Measurements from ENCODE around the gene HMCN2. TPM values are rescaled to one million over a fixed set of nuclear protein-coding genes. Genes with fewer than 3 reads are reported as not detected.

Gene HMCN2
- total and polyA plus RNA-seq, 2 experiments from 2014 or later: 0.27 to 0.36 TPM

DNA sequence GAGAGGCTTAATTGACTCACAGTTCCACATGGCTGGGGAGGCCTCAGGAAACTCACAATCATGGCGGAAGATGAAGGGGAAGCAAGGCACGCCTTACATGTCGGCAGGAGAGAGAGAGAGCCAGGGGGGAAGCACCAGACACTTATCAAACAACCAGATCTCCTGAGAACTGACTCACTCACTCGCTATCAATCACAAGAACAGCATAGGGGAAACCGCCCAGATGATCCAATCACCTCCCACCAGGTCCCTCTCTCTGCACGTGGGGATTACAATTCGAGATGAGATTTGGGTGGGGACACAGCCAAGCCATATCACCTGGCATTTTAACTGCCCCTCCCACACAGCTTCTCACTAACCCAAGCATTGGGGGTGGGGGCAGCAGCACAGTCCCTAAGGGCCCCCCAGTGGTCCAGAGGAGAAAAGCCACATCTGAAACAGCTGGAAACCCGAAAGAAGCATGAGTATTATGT lies 103.1 kb downstream of the HMCN2 start:
- no peaks in the 10 kb centered on the region for H3K36me3 ChIP-seq
- H3K27ac ChIP-seq: no peak overlapping the region
- H3K9me3 ChIP-seq (ENCODE audit: low read depth): no peaks in the 10 kb centered on the region
- no peak for TF ChIP-seq CTCF (IDR thresholded peaks at IDR 0.05; ENCODE audit: low read depth, low read length)
- no peak for DNase-seq (ENCODE audit: low read depth in 1 of 2, low spot score in 1 of 2)
- H3K27me3 ChIP-seq: no peaks in the 10 kb centered on the region
- H3K4me1 ChIP-seq (ENCODE audit: low read depth): no peaks in the 10 kb centered on the region
- no peak overlapping the region for H3K4me3 ChIP-seq

- no peaks in the 10 kb centered on the region for H3K9me3 ChIP-seq (ENCODE audit: low read depth)
- no peak overlapping the region for H3K4me3 ChIP-seq
- H3K4me1 ChIP-seq (ENCODE audit: low read depth): no peaks in the 10 kb centered on the region
- TF ChIP-seq CTCF (IDR thresholded peaks at IDR 0.05; ENCODE audit: low read depth, low read length): no peak
- no peak for DNase-seq (ENCODE audit: low read depth in 1 of 2, low spot score in 1 of 2)
- no peaks in the 10 kb centered on the region for H3K27me3 ChIP-seq
- H3K27ac ChIP-seq: no peak overlapping the region
- no peaks in the 10 kb centered on the region for H3K36me3 ChIP-seq
These were observed 104.7 kb downstream of the HMCN2 start for GRCh38 chr9:130370226-130370625.

GRCh38 chr9:130371196-130371966 lies 105.8 kb downstream of the HMCN2 start:
- no peak overlapping the region for H3K27ac ChIP-seq
- TF ChIP-seq CTCF (IDR thresholded peaks at IDR 0.05; ENCODE audit: low read depth, low read length): no peak
- no peaks in the 10 kb centered on the region for H3K9me3 ChIP-seq (ENCODE audit: low read depth)
- DNase-seq (ENCODE audit: low read depth in 1 of 2, low spot score in 1 of 2): peak in 1 of 2 donors; percentile 4
- no peak overlapping the region for H3K4me3 ChIP-seq
- H3K4me1 ChIP-seq (ENCODE audit: low read depth): no peaks in the 10 kb centered on the region
- no peaks in the 10 kb centered on the region for H3K27me3 ChIP-seq
- H3K36me3 ChIP-seq: no peaks in the 10 kb centered on the region

GRCh38 chr9:130372057-130372456 lies 106.5 kb downstream of the HMCN2 start:
- no peak for DNase-seq (ENCODE audit: low read depth in 1 of 2, low spot score in 1 of 2)
- Histone ChIP-seq H3K27ac (no peak overlapping the region), H3K4me3 (no peak overlapping the region), H3K27me3 (no peaks in the 10 kb centered on the region), H3K36me3 (no peaks in the 10 kb centered on the region), H3K4me1 (ENCODE audit: low read depth) (no peaks in the 10 kb centered on the region), H3K9me3 (ENCODE audit: low read depth) (no peaks in the 10 kb centered on the region)
- TF ChIP-seq CTCF (IDR thresholded peaks at IDR 0.05; ENCODE audit: low read depth, low read length): no peak

- no peak for TF ChIP-seq CTCF (IDR thresholded peaks at IDR 0.05; ENCODE audit: low read depth, low read length)
- no peaks in the 10 kb centered on the region for H3K4me1 ChIP-seq (ENCODE audit: low read depth)
These were observed 108.2 kb downstream of the HMCN2 start for GRCh38 chr9:130373679-130374325.

More at GRCh38 chr9:130373679-130374325, 108.2 kb downstream of the HMCN2 start:
- Histone ChIP-seq H3K9me3 (ENCODE audit: low read depth) (no peaks in the 10 kb centered on the region), H3K36me3 (no peaks in the 10 kb centered on the region), H3K27me3 (no peaks in the 10 kb centered on the region), H3K4me3 (no peak overlapping the region), H3K27ac (no peak overlapping the region)
- no peak for DNase-seq (ENCODE audit: low read depth in 1 of 2, low spot score in 1 of 2)
